Adrenal gland (tissue), 5 donors: ENCODE results near the gene HECW1.

Source experiments
- POLR2A ChIP-seq, 2 donors: fragments of 450-650 bp; IDR thresholded peaks; one replicate each; pipeline ENCODE4 v1.6.1; 2017; ENCODE audit warnings: antibody characterized with exemption in 2 of 2, mild to moderate bottlenecking in 2 of 2, moderate library complexity in 1 of 2
- TF ChIP-seq, protein P1 (sequence below), 6 experiments: fragments of 450-650 bp in 4 of 6; fragments of 200-600 bp in 2 of 6; sonication (generic) in 1 of 6; IDR thresholded peaks; 1 replicate in 5 of 6; 2 replicates in 1 of 6; pipeline versions ENCODE4 v1.5.1 to v1.8.0; 2016 to 2021; ENCODE audit warnings: antibody characterized with exemption in 6 of 6, mild to moderate bottlenecking in 2 of 6, moderate library complexity in 1 of 6
- donor health status: DM: no; HTN: no; CAD: no.

- TF ChIP-seq, protein P1, sequence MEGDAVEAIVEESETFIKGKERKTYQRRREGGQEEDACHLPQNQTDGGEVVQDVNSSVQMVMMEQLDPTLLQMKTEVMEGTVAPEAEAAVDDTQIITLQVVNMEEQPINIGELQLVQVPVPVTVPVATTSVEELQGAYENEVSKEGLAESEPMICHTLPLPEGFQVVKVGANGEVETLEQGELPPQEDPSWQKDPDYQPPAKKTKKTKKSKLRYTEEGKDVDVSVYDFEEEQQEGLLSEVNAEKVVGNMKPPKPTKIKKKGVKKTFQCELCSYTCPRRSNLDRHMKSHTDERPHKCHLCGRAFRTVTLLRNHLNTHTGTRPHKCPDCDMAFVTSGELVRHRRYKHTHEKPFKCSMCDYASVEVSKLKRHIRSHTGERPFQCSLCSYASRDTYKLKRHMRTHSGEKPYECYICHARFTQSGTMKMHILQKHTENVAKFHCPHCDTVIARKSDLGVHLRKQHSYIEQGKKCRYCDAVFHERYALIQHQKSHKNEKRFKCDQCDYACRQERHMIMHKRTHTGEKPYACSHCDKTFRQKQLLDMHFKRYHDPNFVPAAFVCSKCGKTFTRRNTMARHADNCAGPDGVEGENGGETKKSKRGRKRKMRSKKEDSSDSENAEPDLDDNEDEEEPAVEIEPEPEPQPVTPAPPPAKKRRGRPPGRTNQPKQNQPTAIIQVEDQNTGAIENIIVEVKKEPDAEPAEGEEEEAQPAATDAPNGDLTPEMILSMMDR (IDR thresholded peaks at IDR 0.05), result no peak
- no peak for TF ChIP-seq POLR2A (IDR thresholded peaks at IDR 0.05)
Observed at GRCh38 chr7:43139137-43139536, 26.7 kb downstream of the HECW1 start.
